H9 (cell line): Measurements from ENCODE around the gene NDUFA3. TPM values are rescaled to one million over a fixed set of nuclear protein-coding genes. Genes with fewer than 3 reads are reported as not detected.
A peak's percentile ranks its signal among the peaks of the same experiment; 100 is the strongest.

Experiments
- DNase-seq: peaks from one replicate; pipeline ENCODE4 v3.0.0-alpha.2; 2017
- H2AFZ ChIP-seq: one replicate; pipeline ENCODE4 v1.6.1; 2013; ENCODE audit warnings: mild to moderate bottlenecking, low read length, control low read depth, moderate library complexity
- H2AK5ac ChIP-seq: 2 replicates; pipeline ENCODE4 v1.6.1; 2013; ENCODE audit warnings: low read length, control low read depth, mixed read lengths; ENCODE audit not compliant: insufficient read length
- H2BK120ac ChIP-seq: one replicate; pipeline ENCODE4 v1.6.1; 2013; ENCODE audit warnings: low read depth, mild to moderate bottlenecking, low read length, control low read depth, inconsistent platforms; ENCODE audit not compliant: poor library complexity, severe bottlenecking
- H2BK12ac ChIP-seq: 2 replicates; pipeline ENCODE4 v1.6.1; 2013; ENCODE audit warnings: low read length, control low read depth, mixed read lengths, low read depth; ENCODE audit not compliant: insufficient read length
- H2BK15ac ChIP-seq: 2 replicates; pipeline ENCODE4 v1.6.1; 2013; ENCODE audit warnings: low read depth, low read length, control low read depth
- H2BK20ac ChIP-seq: one replicate; pipeline ENCODE4 v1.6.1; 2013; ENCODE audit warnings: low read depth, mild to moderate bottlenecking, low read length, control low read depth, inconsistent platforms; ENCODE audit not compliant: poor library complexity, severe bottlenecking
- H2BK5ac ChIP-seq: 2 replicates; pipeline ENCODE4 v1.6.1; 2013; ENCODE audit warnings: low read length, control low read depth, mixed read lengths; ENCODE audit not compliant: insufficient read length
- H3K14ac ChIP-seq: 2 replicates; pipeline ENCODE4 v1.6.1; 2013; ENCODE audit warnings: low read length, control low read depth; ENCODE audit not compliant: insufficient read depth
- H3K18ac ChIP-seq: 2 replicates; pipeline ENCODE4 v1.6.1; 2013; ENCODE audit warnings: low read depth, mild to moderate bottlenecking, mixed read lengths, low read length, control low read depth; ENCODE audit not compliant: insufficient read length
- H3K23ac ChIP-seq: 2 replicates; pipeline ENCODE4 v1.6.1; 2013; ENCODE audit warnings: low read length, control low read depth, mixed read lengths, low read depth; ENCODE audit not compliant: insufficient read length
- H3K23me2 ChIP-seq: 2 replicates; pipeline ENCODE4 v1.6.1; 2013; ENCODE audit warnings: low read depth, mild to moderate bottlenecking, mixed read lengths, low read length, control low read depth; ENCODE audit not compliant: insufficient read length, poor library complexity, severe bottlenecking
- H3K27ac ChIP-seq: 2 replicates; pipeline ENCODE4 v1.5.1; 2013; ENCODE audit warnings: low read length, control low read depth, mixed read lengths, low read depth; ENCODE audit not compliant: insufficient read length
- H3K27me3 ChIP-seq: 2 replicates; pipeline ENCODE4 v1.6.1; 2013; ENCODE audit warnings: low read length, control low read depth, inconsistent platforms; ENCODE audit not compliant: insufficient read depth
- H3K4ac ChIP-seq: 2 replicates; pipeline ENCODE4 v1.6.1; 2013; ENCODE audit warnings: low read depth, mild to moderate bottlenecking, control low read depth, inconsistent platforms, low read length, moderate library complexity
- H3K4me1 ChIP-seq: 2 replicates; pipeline ENCODE4 v1.6.1; 2013; ENCODE audit warnings: low read length, control low read depth, inconsistent platforms; ENCODE audit not compliant: insufficient read depth
- H3K4me2 ChIP-seq: 2 replicates; pipeline ENCODE4 v1.6.1; 2013; ENCODE audit warnings: low read length, control low read depth, mixed read lengths; ENCODE audit not compliant: insufficient read length, insufficient read depth
- H3K56ac ChIP-seq: 2 replicates; pipeline ENCODE4 v1.6.1; 2013; ENCODE audit warnings: low read depth, mild to moderate bottlenecking, mixed read lengths, low read length, control low read depth; ENCODE audit not compliant: insufficient read length
- H3K79me1 ChIP-seq: 2 replicates; pipeline ENCODE4 v1.6.1; 2013; ENCODE audit warnings: low read depth, mild to moderate bottlenecking, moderate library complexity, low read length, control low read depth, inconsistent platforms; ENCODE audit not compliant: insufficient read depth, poor library complexity, severe bottlenecking
- H3K79me2 ChIP-seq: 2 replicates; pipeline ENCODE4 v1.6.1; 2013; ENCODE audit warnings: low read length, control low read depth, inconsistent platforms; ENCODE audit not compliant: insufficient read depth
- H3K9ac ChIP-seq: 2 replicates; pipeline ENCODE4 v1.6.1; 2013; ENCODE audit warnings: low read length, control low read depth, mixed read lengths; ENCODE audit not compliant: insufficient read length; ENCODE audit errors: extremely low read depth
- H3K9me3 ChIP-seq: one replicate; pipeline ENCODE4 v1.6.1; 2013; ENCODE audit warnings: low read depth, low read length, inconsistent platforms; ENCODE audit not compliant: control insufficient read depth
- H3T11ph ChIP-seq: one replicate; pipeline ENCODE4 v1.6.1; 2013; ENCODE audit warnings: mild to moderate bottlenecking, low read length, control low read depth, inconsistent platforms
- H4K20me1 ChIP-seq: one replicate; pipeline ENCODE4 v1.6.1; 2013; ENCODE audit not compliant: control insufficient read depth, insufficient read length, insufficient read depth
- H4K5ac ChIP-seq: 2 replicates; pipeline ENCODE4 v1.6.1; 2013; ENCODE audit warnings: low read depth, mild to moderate bottlenecking, mixed read lengths, low read length, control low read depth; ENCODE audit not compliant: insufficient read length
- H4K8ac ChIP-seq: replicated peaks from 2 replicates; pipeline ENCODE4 v1.6.1; 2013; ENCODE audit warnings: low read length, control low read depth, mixed read lengths, low read depth; ENCODE audit not compliant: insufficient read length
- H4K91ac ChIP-seq: 2 replicates; pipeline ENCODE4 v1.6.1; 2013; ENCODE audit warnings: low read depth, mild to moderate bottlenecking, moderate library complexity, mixed read lengths, low read length, control low read depth; ENCODE audit not compliant: insufficient read length
- H3K27ac Mint-ChIP-seq, 3 experiments: 2 replicates in 2 of 3; 3 replicates in 1 of 3; pipeline ENCODE4 v1.8.0; 2020 to 2021; ENCODE audit warnings: mixed read lengths in 3 of 3, mild to moderate bottlenecking in 1 of 3, moderate library complexity in 1 of 3
- H3K27me3 Mint-ChIP-seq: 2 replicates; pipeline ENCODE4 v1.8.0; 2021; ENCODE audit warnings: low read depth, mild to moderate bottlenecking, moderate library complexity, mixed read lengths
- H3K36me3 Mint-ChIP-seq, 3 experiments: 2 replicates in 2 of 3; 3 replicates in 1 of 3; pipeline ENCODE4 v1.8.0; 2020 to 2021; ENCODE audit warnings: low read depth in 3 of 3, mixed read lengths in 3 of 3; ENCODE audit not compliant: insufficient read depth in 1 of 3
- H3K4me1 Mint-ChIP-seq, 2 experiments: 2 replicates each; pipeline ENCODE4 v1.8.0; 2020; ENCODE audit warnings: mixed read lengths in 2 of 2
- H3K4me3 Mint-ChIP-seq, 2 experiments: 2 replicates in 1 of 2; 3 replicates in 1 of 2; pipeline ENCODE4 v1.8.0; 2020 to 2021; ENCODE audit warnings: mild to moderate bottlenecking in 2 of 2, mixed read lengths in 2 of 2, moderate library complexity in 1 of 2
- H3K9me3 Mint-ChIP-seq, 2 experiments: 2 replicates in 1 of 2; 3 replicates in 1 of 2; pipeline ENCODE4 v1.8.0; 2020; ENCODE audit warnings: mild to moderate bottlenecking in 2 of 2, mixed read lengths in 2 of 2, moderate library complexity in 1 of 2
- WGBS: extraction: QIAGEN DNeasy Blood & Tissue Kit; methylation state at CpG from one replicate; pipeline ENCODE4 v1.1.7; 2013; ENCODE audit warnings: missing lambda C conversion rate, low lambda C conversion rate, mixed read lengths; ENCODE audit not compliant: insufficient read length; ENCODE audit errors: extremely low coverage; 5-methylcytosine and 5-hydroxymethylcytosine counted together
- total RNA-seq: library from RNA; stranded (reverse); gene quantifications from 2 replicates; pipeline ENCODE4 v1.2.1, GENCODE V29; 2021
- TF ChIP-seq, protein P1 (sequence below): fragments of 200-600 bp; sonication (generic); conservative IDR thresholded peaks from 3 replicates; pipeline ENCODE4 v1.8.0; 2021; ENCODE audit warnings: antibody characterized with exemption, mild to moderate bottlenecking

The NDUFA3 gene
- total RNA-seq, 1 experiment from 2014 or later = 174 TPM

DNA sequence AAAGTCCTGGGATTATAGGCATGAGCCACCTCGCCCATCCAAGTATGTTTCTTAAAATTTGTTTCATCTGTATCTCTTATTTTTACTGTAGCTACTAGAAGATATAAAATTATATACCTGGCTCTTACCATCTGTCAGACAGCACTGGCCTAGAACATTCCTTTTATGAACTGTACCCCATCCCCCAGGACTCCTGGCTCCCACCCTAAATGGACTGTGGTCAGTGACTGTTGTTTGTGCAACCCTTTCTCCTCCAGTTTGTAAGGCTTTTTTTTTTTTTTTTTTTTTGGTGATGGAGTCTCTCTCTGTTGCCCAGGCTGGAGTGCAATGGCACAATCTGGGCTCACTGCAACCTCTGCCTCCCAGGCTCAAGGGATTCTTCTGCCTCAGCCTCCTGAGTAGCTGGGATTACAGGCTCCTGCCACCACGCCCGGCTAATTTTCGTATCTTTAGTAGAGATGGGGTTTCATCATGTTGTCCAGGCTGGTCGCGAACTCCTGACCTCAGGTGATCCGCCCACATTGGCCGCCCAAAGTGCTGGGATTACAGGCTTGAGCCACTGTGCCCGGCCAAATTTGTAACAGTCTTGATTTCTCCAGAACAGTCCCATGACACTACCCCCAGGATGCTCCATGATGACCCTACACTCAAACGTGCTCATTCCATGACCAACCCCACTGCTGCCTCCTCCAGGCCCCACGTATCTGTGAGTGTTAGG, 2.5 kb downstream of the NDUFA3 start:
- no peak for DNase-seq
- H3K23ac ChIP-seq = no peak overlapping the region
- TF ChIP-seq, protein P1, sequence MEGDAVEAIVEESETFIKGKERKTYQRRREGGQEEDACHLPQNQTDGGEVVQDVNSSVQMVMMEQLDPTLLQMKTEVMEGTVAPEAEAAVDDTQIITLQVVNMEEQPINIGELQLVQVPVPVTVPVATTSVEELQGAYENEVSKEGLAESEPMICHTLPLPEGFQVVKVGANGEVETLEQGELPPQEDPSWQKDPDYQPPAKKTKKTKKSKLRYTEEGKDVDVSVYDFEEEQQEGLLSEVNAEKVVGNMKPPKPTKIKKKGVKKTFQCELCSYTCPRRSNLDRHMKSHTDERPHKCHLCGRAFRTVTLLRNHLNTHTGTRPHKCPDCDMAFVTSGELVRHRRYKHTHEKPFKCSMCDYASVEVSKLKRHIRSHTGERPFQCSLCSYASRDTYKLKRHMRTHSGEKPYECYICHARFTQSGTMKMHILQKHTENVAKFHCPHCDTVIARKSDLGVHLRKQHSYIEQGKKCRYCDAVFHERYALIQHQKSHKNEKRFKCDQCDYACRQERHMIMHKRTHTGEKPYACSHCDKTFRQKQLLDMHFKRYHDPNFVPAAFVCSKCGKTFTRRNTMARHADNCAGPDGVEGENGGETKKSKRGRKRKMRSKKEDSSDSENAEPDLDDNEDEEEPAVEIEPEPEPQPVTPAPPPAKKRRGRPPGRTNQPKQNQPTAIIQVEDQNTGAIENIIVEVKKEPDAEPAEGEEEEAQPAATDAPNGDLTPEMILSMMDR = no peak
- no peak overlapping the region for H2AFZ ChIP-seq
- no peak overlapping the region for H3K9ac ChIP-seq
- no peak overlapping the region for H2BK12ac ChIP-seq
- no peak overlapping the region for H3K18ac ChIP-seq
- H3K9me3 ChIP-seq = no peaks in the 10 kb centered on the region
- no peak overlapping the region for H4K5ac ChIP-seq
- H2BK5ac ChIP-seq = no peak overlapping the region
- no peaks in the 10 kb centered on the region for H3K4me1 ChIP-seq
- H3K23me2 ChIP-seq = peaks cover 5% of the 10 kb centered on the region
- peaks cover 6 to 8% of the 10 kb centered on the region in 2 experiments for H3K4me1 Mint-ChIP-seq
- no peak overlapping the region for H3K27ac ChIP-seq
- H3K79me2 ChIP-seq = peaks cover 1% of the 10 kb centered on the region; the same call in 1 of the 2 replicates
- H3K14ac ChIP-seq = no peak overlapping the region
- no CpG with 5 or more reads among the region's 11 CpGs for WGBS
- no peak overlapping the region for H4K8ac ChIP-seq
- no peak overlapping the region; a peak in 1 of 7 replicates for H3K27ac Mint-ChIP-seq
- H3K4me3 Mint-ChIP-seq = peak overlapping the region in 1 of 2 experiments; percentile 100; a peak in 2 of 5 replicates
- H3K4ac ChIP-seq = no peak overlapping the region
- no peak overlapping the region for H2AK5ac ChIP-seq
- H3K27me3 ChIP-seq = no peaks in the 10 kb centered on the region
- peaks cover 4% of the 10 kb centered on the region for H3K79me1 ChIP-seq
- H3T11ph ChIP-seq = no peak overlapping the region
- H3K4me2 ChIP-seq = no peak overlapping the region
- no peak overlapping the region for H2BK20ac ChIP-seq
- H3K9me3 Mint-ChIP-seq = peaks cover 0 to under 1% of the 10 kb centered on the region in 2 experiments; a peak in 3 of 5 replicates
- no peaks in the 10 kb centered on the region; the same call in 1 of the 2 replicates for H3K27me3 Mint-ChIP-seq
- no peak overlapping the region for H2BK120ac ChIP-seq
- H3K56ac ChIP-seq = no peak overlapping the region
- H4K20me1 ChIP-seq = no peaks in the 10 kb centered on the region
- peaks cover 38 to 52% (median 48%) of the 10 kb centered on the region in 3 experiments for H3K36me3 Mint-ChIP-seq
- H2BK15ac ChIP-seq = no peak overlapping the region
- no peak overlapping the region for H4K91ac ChIP-seq
